ENCODE measurements around the gene C22orf42.
"Not testable (repeated sequence)": the region's sequence is repeated elsewhere in the genome, so short reads cannot be mapped to it uniquely, and the experiment has no call there.

The C22orf42 gene

GRCh38 chr22:32135958-32136357, 23.1 kb downstream of the C22orf42 start:
- not testable (repeated sequence) for DNase-seq (ENCODE audit: low read depth, low spot score)

GRCh38 chr22:32134796-32135195, 24.3 kb downstream of the C22orf42 start:
- not testable (repeated sequence) for DNase-seq (ENCODE audit: low read depth, low spot score)

- DNase-seq (ENCODE audit: low read depth, low spot score): no peak
Measured at GRCh38 chr22:32132783-32133182, 26.3 kb downstream of the C22orf42 start.

GRCh38 chr22:32132126-32132525, 27.0 kb downstream of the C22orf42 start:
- DNase-seq (ENCODE audit: low read depth, low spot score): no peak

DNA sequence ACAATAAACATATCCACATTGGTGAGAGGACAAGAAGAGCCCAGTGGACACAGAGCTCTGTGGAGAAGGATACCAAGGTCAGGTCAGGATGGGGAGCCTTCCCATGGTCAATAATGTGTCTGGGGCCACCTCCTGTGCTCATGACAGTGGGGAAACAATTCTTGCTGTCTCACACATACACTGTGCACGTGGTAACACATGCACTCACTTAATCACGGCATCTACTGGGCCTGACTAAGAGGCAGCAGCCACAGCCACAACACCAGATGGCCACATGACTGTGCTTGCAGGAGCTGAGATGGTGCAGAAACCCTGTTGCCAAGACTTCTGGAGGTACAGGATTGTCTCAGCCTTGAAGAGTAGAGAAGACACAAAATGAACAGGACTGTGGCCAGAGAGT, 28.6 kb downstream of the C22orf42 start:
- no peak for DNase-seq (ENCODE audit: low read depth, low spot score)

DNA sequence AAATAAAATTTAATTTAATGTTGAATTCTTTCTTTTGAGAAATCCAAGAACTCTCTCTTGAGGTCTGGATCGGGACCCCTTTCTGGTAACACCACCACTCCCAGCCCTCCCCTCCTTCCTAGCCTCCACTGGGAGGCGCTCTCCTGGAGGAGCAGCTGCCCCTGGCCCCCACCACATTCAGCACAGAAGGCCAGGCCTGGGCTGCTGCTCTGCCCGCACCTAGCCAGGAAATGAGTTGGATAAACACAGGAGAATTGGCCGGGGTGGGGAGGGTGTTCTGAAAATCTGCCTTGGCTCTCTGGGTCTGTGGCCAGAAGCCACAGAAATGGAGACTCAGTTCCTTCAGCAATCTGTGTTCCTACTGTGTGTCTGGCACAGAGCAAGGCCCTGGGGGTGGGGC, 31.2 kb downstream of the C22orf42 start:
- DNase-seq (ENCODE audit: low read depth, low spot score): no peak

- DNase-seq (ENCODE audit: low read depth, low spot score): no peak
Measured at GRCh38 chr22:32123657-32124056, 35.4 kb downstream of the C22orf42 start.

- no peak for DNase-seq (ENCODE audit: low read depth, low spot score)
Measured at GRCh38 chr22:32122899-32123298, 36.2 kb downstream of the C22orf42 start.

DNA sequence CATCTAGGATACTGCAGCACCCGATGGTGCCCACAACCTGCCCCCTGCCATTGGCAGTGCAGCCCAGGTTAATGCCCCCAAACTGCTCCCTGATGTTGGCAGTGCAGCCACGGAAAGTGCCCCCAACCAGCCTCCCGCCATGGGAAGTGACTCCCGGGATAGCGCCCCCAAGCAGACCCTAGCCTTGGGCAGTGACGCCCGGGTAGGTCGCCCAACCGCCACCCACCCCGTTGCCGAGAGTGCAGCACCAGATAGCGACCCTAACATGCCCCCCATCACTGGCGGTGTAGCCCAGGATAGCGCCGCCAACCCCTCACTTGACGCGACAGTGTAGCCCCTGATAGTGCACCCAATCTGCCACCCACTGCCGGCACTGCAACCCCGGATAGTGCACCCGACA, 38.5 kb downstream of the C22orf42 start:
- DNase-seq (ENCODE audit: low read depth, low spot score): no peak

DNA sequence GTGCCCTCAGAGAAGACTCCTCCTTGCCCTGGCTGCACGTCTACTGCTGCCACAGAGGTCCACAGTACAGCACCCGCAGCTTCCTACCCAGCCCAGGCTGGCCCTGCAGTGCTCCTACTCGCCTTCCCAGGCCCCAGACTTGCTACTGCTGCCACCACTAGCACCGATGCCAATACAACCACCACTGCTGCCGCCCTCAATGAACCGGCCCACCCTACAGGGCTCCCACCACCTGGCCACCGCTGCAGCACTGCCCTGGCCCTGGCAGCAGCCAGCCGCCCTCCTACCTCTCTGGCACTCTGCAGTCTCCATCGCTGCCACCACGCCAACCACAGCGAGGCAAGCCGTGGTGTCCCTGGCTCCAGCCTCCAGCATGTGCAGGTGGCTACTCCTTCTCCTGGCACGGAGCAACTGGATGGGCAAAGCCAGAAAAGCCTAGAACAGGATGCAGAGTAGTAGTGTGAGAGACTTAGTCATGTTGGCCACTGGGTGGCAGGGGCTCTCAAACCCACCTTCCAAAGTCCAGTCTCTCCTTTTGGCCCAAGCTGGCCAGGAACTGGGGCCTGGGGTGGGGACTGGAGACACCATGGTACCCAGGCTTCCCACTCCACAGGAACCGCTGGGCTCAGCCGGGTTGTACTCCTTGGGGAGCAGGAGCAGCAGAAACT, 39.4 kb downstream of the C22orf42 start:
- no peak for DNase-seq (ENCODE audit: low read depth, low spot score)

- no peak for DNase-seq (ENCODE audit: low read depth, low spot score)
Measured at GRCh38 chr22:32112380-32112779, 46.7 kb downstream of the C22orf42 start.

- DNase-seq (ENCODE audit: low read depth, low spot score): no peak
Measured at GRCh38 chr22:32106930-32107329, 52.2 kb downstream of the C22orf42 start.

DNA sequence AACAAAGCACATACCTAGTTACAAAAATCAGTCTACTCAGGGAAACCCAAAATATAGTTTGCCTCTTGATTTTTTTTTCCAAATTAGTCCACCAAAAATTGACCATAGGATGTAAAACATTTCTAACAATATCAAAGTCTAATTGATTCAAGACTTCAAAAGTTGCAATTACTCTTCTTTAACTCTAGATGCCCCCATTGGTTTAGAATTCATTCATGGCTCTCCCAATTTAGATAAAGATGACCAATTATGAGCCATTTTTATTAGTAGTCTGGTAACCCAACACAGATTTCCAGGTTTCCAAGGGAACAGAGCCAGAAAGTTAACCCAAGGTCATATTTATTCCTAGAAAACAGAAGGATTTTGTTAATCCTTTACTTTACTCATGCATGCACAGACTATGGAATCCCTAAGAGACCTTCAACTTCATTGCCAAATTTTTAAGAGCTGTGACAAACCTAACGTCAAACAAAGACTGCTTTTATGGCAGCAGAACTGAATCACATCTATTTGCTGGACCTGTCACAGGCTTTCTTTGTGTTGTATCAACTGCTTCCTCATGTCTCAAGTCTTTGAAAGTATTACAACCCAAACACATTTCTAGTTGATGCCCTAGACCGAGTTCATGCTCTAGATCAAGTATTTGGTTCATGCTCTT, 55.3 kb downstream of the C22orf42 start:
- DNase-seq (ENCODE audit: low read depth, low spot score): no peak

DNA sequence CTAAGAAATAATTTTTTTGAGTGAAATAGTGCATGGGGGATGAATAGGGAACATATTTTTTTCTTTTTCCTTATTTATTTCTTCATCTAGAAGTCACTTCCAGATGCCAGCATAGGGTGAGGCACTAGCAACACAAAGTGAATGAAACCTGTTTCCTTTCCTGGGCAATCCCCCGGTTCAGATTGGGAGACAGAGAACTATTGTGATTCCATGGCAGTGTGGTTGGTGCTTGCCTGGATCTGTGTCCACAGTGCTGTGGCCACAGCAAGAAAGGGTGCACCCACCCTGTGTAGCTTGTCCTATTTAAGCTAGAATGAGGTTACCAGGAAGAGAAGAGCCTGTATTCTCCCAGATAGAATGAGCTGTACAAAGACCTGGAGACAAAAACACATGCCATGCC, 58.4 kb downstream of the C22orf42 start:
- DNase-seq (ENCODE audit: low read depth, low spot score): no peak
